Measurements from ENCODE around the gene BAD.
A peak's percentile ranks its signal among the peaks of the same experiment; 100 is the strongest.
"Not testable (repeated sequence)": the region's sequence is repeated elsewhere in the genome, so short reads cannot be mapped to it uniquely, and the experiment has no call there.

The BAD gene

GRCh38 chr11:64255135-64256128 is 29.0 kb downstream of the BAD start:
- no peak for DNase-seq

DNA sequence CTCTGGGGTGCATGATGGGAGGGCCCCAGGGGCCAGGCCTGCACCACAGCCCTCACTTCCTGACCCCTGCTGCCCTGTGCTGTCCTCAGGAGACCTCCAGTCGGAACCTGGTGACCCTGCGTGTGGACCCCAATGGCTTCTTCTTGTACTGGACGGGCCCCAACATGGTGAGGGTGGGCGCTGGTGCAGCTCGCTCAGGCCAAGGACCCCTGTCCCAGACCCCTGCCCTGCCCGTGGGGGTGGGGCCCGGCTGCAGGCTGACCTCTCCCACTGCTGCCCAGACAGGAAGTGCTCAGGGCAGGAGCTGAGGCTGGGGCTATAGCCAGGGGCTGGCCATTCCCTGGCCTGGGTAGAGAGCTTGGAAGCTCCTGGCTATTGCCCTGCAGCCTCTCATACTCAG is 30.1 kb downstream of the BAD start:
- no peak for DNase-seq

GRCh38 chr11:64253481-64253880 is 31.0 kb downstream of the BAD start:
- DNase-seq, result no peak

- no peak for DNase-seq
These were observed 31.4 kb downstream of the BAD start for GRCh38 chr11:64253043-64253442.

DNA sequence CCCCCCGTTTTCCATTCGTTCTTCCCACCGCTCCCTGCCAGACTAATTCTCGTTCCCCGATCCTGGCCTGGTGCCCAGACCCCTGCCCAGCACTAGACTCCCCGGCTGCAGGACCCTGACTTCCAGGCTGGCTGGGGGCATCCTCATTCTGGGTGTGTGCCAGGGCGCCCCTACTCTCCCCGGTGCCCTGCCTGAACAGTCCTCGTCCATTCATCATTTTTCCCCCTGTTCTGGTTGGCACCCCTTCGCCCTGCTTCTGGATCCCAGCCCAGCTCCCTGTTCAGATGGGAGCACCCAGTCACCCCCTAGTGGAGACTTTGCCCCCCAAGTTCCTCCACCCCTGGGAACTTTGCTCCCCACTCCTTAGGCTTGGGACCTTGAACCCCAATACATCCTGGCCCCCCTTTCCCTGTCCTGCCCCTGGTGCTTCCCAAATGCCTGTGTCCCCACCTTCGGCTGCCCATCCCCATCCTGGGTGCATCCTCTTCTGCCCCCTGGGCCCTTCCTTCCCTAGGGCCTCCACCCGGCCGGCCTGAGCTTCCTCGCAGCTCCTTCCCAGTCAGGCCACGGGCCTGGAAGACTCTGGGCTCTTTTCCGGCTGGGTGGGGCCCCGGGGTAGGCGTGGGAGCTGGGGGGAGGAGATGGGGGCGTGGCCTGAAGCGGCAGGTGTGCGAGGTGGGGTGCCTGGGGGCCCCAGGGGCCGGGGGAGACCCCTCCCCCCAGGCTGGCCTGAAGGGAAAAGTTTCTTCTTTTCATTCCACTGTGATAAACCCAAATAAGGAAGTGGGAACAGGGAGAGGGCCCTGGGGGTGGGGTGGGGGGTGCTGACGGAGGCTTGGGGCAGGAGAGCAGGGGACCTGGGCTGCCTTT is 32.2 kb downstream of the BAD start:
- DNase-seq, result peak; percentile 63

- no peak for DNase-seq
These were observed 32.8 kb downstream of the BAD start for GRCh38 chr11:64251753-64252002.

DNA sequence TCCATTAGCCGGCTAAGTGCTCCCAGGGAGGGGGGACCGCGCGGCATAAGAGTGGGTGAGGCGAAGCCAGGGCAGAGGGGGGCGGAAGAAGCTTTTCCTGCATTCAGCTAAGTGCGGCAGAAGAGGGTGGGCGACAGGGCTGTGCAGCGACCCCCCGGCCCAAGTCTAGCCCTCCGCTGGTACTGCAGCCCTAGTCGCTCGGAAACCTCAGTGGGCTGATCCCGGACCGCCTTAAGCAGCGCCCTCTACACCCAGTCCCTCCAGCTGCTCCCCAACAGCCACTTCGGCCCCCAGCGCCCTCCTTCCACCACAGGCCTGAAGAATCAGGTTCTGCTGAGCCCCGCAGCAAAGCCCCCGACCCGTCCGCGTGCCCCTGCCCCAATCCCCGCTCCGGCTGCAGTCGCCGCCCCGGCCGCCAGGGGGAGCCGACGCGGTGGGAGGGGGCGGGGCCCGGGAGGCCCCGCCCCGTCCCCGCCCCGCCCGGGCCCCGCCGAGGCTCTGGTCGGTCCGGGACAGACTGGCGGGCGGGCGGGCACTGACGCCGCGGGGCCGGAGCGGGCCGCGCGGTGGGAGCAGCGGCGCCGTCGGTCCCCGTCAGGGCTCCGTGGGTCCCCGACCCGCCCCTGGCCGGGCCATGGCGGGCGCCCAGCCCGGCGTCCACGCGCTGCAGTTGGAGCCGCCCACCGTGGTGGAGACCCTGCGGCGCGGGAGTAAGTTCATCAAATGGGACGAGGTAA is 33.3 kb downstream of the BAD start, which contains the start of gene PLCB3:
Gene PLCB3 (plus strand): TSS at position 515 of the 737 bp plus-strand sequence. CDS start 120 bp downstream, at position 635.
- peak; percentile 93 for DNase-seq

DNA sequence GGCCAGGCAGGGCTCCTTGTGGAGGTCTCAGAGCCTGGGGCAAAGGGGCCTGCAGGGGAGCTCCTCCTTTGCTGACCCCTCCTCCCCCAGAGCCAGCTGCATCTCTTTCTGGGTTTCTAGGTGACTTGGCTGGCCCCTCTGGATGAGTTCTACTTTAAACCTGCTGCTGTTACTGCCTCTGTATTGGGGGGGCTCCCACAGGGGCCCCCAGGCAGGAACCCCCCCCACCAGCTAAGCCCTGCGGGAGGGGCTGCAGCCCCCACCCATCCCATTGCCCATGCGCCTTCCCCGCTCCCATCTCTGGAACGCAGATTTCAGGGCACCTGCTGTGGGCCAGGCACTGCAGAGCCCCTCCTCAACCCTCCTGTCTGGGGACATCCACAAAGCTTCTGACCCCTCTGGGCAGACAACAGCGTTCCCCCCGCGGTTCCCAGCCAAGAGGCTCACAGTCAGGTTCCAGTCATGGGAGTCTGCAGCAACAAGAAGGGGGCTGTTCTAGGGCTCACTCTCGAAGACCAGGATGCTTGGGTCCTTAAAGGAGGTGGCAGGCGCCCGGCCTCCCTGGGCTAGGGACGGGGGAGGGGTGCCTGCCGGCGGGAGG is 34.0 kb downstream of the BAD start:
- DNase-seq, result no peak

DNA sequence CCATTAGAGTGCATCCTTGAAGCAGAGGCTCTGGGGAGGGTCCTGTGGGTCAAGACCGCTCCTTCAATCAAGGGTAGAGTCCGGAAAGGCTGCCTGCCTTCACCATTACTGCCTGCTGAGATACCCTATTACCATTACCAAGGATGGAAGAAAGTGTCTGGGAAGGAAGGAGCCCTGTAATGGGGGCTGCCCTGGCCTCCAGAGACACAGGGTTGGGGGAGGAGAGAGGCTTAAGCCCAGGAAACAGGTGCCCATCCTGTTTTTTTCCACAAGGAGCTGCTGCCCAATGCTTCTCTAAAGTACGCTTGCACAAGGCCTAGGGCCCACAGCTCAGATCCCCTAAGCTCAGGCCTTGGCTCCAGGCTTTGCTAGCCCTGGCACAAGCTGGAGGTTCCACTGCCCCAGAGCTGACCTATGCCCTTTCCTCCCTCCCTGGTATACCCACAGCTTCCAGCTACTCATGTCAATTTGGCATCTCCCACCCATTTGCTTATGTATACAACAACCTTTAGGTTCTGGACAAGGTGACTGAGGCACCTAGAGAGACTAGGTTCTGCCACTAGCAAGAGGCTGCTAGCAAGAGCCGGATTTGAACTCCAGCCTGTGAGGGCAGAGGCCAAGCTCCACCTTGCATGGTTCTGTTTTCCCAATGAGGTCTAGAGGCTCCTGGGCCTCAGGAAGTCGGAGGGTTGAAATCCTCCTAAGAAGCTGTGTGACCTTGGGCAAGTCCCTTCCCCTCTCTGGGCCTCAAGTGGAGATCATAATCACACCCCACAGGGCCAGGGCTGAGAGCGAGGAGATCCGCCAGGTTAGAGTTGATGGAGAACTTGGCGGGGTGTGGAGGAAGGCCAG is 34.7 kb downstream of the BAD start:
- DNase-seq, result no peak

- DNase-seq, result no peak
These were observed 35.4 kb downstream of the BAD start for GRCh38 chr11:64249038-64249437.

- no peak for DNase-seq
These were observed 35.9 kb downstream of the BAD start for GRCh38 chr11:64248578-64248977.

- DNase-seq, result no peak
These were observed 36.5 kb downstream of the BAD start for GRCh38 chr11:64247729-64248531.

DNA sequence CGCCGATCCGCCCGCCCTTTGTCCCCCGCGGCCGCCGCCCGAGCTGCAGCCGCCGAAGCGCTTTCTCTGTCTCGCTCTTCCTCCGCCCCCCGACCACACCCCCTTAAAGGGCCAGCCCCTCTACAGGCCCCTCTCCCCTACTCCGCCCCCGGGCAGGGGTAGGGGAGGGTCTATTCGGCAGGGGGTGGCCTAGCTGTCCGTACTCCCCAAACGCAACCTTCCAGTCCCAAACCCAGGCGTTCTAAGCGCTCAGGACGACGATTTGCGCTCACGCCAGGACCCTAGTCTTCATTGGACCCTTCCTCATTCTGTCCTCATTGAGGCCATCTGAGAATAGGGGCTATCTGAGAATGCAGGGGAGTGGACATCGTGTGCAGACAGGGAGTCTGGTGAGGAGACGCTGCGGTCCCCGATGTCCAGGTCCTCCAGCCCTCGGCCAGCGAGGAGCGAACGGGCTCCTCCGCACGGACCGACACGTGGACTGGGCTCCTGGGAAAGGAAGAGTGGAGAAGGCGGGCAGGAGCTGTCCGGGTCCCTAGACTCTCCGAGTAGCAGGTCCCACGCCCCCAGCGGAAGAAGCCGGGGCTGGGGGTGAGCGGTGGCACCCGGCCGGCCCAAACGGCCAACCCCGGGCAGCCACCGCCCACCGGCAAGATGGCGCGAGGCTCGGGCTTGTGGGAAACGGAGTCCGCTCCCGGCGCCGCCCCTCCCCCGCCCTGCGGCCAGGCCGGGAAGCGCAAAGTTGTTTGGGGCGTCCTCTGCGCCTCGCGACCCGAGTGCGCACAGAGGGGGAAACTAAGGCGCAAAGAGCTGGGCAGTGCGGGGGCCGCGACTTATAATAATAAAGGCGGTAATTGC is 37.4 kb downstream of the BAD start, which contains the start of gene PPP1R14B:
Gene PPP1R14B (minus strand): TSS at position 73 of the 858 bp plus-strand sequence. CDS start 270 bp downstream, outside the sequence.
- peak; percentile 91 for DNase-seq

- not testable (repeated sequence) for DNase-seq
These were observed 37.9 kb downstream of the BAD start for GRCh38 chr11:64246621-64246870.

DNA sequence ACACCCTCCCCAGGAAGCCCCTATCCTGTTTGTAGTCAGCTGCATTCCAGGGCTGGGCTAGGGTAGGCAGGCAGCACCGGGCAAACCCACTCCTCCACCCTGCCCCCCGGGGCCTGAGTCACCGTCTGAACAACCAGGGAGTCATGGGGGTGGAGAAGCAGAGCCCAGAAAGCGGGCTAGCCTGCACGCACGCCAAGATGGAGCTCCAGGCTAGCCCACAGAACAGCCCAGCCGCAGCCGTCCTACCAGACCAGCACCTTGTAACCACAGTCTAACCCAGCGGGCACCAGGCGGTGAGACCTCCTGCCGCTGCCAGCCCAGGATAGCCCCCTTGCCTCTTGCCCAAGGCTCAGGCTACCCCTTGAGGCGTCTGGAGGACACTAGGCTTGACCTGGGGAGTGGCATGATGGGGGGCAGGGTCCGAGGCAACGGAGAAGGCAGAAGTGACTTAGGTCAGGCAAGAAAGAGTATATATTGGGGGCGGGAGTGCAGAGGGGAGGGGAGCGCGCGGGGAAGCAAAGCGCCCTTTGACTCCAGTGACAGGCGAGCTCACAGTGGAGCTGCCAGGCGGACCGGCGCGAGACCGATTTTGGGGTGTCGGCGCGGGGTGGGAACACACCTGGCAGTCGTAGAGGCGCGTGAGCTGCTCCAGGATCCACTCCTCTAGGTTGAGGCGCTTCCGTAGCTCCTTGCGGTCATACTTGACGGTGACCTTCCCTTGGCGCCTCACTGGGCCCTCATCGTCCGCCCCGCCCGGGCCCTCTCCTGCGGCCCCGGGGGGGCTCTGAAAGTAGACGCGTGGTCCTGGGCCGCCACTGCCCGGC is 38.5 kb downstream of the BAD start:
- DNase-seq, result peak; percentile 91

GRCh38 chr11:64245401-64245796 is 39.1 kb downstream of the BAD start:
- no peak for DNase-seq

DNA sequence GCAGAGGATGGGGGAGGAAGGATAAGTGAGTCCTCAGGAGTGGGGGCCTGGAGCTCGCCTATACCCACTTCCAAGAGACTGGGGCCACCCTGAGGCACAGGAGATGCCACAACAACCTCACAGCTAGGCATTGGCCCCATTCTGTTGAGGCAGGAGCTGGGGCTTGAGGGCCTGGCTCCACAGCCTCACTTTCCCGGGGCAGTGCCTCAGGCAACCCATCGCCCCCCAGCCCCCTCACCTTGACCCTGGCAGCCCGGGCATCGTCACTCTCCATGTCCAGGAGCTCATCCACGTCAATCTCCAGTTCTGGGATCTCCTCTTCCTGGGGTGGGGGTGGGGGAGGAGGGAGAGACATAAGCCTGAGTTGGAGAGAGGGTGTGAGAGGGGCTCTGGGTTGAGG is 39.5 kb downstream of the BAD start:
- no peak for DNase-seq

- no peak for DNase-seq
These were observed 40.4 kb downstream of the BAD start for GRCh38 chr11:64244107-64244506.

DNA sequence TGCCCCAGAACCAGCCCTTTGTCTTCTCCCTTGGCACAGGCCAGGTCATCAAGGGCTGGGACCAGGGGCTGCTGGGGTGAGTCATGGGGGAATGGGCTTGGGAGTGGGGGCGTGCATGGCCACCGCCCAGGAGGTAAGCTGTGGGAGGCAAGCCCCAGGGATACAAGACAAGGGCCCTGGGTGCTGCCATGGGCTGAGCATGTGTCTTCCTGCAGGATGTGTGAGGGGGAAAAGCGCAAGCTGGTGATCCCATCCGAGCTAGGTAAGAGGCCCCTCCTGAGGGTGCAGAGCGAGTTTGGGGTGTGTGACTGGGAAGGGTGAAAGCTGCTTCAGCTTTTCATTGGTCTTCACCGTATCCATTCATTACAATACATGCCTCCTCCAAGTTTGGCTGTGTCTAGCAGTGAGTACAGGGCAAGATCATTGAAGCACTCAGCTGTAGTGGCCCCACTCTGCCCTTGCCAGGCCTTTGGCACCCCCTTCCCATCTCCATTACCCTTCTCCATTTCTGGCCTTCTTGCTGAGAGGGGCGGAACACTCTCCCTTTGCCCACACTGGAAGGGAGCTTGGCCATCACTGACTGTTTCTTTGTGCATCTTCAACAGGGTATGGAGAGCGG is 41.1 kb downstream of the BAD start:
- DNase-seq, result no peak
